Keratinocyte (primary cell): ENCODE measurements around the gene ADRA1B. TPM values are rescaled to one million over a fixed set of nuclear protein-coding genes. Genes with fewer than 3 reads are reported as not detected.

Experiments used
- DNase-seq: peaks from one replicate; pipeline ENCODE4 v3.0.0-alpha.2; 2011; ENCODE audit warnings: low read depth, missing footprints, low spot score
- FAIRE-seq: peaks from 2 replicates; lab custom pipeline; 2011; peaks lifted over from hg19 to GRCh38; lab: Jason Lieb, UNC
- H2AFZ ChIP-seq: 2 replicates; pipeline ENCODE4 v1.6.0; 2012; ENCODE audit warnings: low read length, control low read depth, inconsistent platforms; ENCODE audit not compliant: control insufficient read depth
- H3K27ac ChIP-seq: 2 replicates; pipeline ENCODE4 v1.5.1; 2011; ENCODE audit warnings: low read length; ENCODE audit not compliant: control insufficient read depth, insufficient read depth
- H3K27me3 ChIP-seq: 3 replicates; pipeline ENCODE4 v1.6.0; 2011; ENCODE audit warnings: low read length; ENCODE audit not compliant: control insufficient read depth, insufficient read depth; ENCODE audit errors: extremely low read depth
- H3K36me3 ChIP-seq, 2 experiments: 2 replicates in 1 of 2; 3 replicates in 1 of 2; pipeline ENCODE4 v1.5.1; 2011; ENCODE audit warnings: low read length in 2 of 2, mild to moderate bottlenecking in 1 of 2; ENCODE audit not compliant: control insufficient read depth in 2 of 2, insufficient read depth in 2 of 2; ENCODE audit errors: extremely low read depth in 1 of 2
- H3K4me1 ChIP-seq: 3 replicates; pipeline ENCODE4 v1.5.1; 2011; ENCODE audit warnings: low read length; ENCODE audit not compliant: control insufficient read depth, insufficient read depth; ENCODE audit errors: extremely low read depth
- H3K4me2 ChIP-seq: 3 replicates; pipeline ENCODE4 v1.6.0; 2011; ENCODE audit warnings: low read depth, low read length; ENCODE audit not compliant: control insufficient read depth, insufficient read depth; ENCODE audit errors: extremely low read depth
- H3K4me3 ChIP-seq, 3 experiments: fragments of 200-600 bp in 1 of 3; sonication (generic) in 1 of 3; 2 replicates in 2 of 3; 3 replicates in 1 of 3; pipeline ENCODE4 v1.5.1; 2011 to 2016; ENCODE audit warnings: low read length in 3 of 3, mild to moderate bottlenecking in 3 of 3, control low read depth in 2 of 3, inconsistent platforms in 1 of 3, low read depth in 1 of 3, mixed read lengths in 1 of 3, mixed run types in 1 of 3, moderate library complexity in 1 of 3; ENCODE audit not compliant: control insufficient read depth in 2 of 3, insufficient read depth in 2 of 3; ENCODE audit errors: extremely low read depth in 1 of 3
- H3K79me2 ChIP-seq: 2 replicates; pipeline ENCODE4 v1.6.0; 2012; ENCODE audit warnings: low read length; ENCODE audit not compliant: control insufficient read depth, insufficient read depth
- H3K9ac ChIP-seq: 3 replicates; pipeline ENCODE4 v1.6.0; 2011; ENCODE audit warnings: low read length; ENCODE audit not compliant: control insufficient read depth, insufficient read depth; ENCODE audit errors: extremely low read depth
- H3K9me1 ChIP-seq: 3 replicates; pipeline ENCODE4 v1.6.0; 2011; ENCODE audit warnings: low read length; ENCODE audit not compliant: control insufficient read depth, insufficient read depth; ENCODE audit errors: extremely low read depth
- H3K9me3 ChIP-seq: 2 replicates; pipeline ENCODE4 v1.5.1; 2012; ENCODE audit warnings: low read depth, low read length; ENCODE audit not compliant: control insufficient read depth
- H4K20me1 ChIP-seq: 3 replicates; pipeline ENCODE4 v1.6.0; 2011; ENCODE audit warnings: low read length; ENCODE audit not compliant: control insufficient read depth, insufficient read depth; ENCODE audit errors: extremely low read depth
- CTCF ChIP-seq, 3 experiments: IDR thresholded peaks in 1 of 3; conservative IDR thresholded peaks in 1 of 3; optimal IDR thresholded peaks in 1 of 3; 2 replicates in 2 of 3; 3 replicates in 1 of 3; pipeline versions ENCODE3 to v1.5.1; 2011; ENCODE audit warnings: low read length in 3 of 3, mild to moderate bottlenecking in 3 of 3, moderate library complexity in 2 of 3, control low read depth in 1 of 3, inconsistent platforms in 1 of 3; ENCODE audit not compliant: insufficient read depth in 2 of 3; ENCODE audit errors: extremely low read depth in 1 of 3
- EZH2 ChIP-seq: IDR thresholded peaks from one replicate; pipeline ENCODE4 v1.6.1; 2012; ENCODE audit warnings: inconsistent platforms, mild to moderate bottlenecking, low read length, moderate library complexity
- dilution Hi-C: fragments of 300-500 bp; cut with MboI; formaldehyde crosslinking; loops from one replicate; pipeline ENCODE4 v1.7.0; 2020; ENCODE audit warnings: low sequenced_read_pairs; ENCODE audit not compliant: extremely low pct_ligation_motif_present
- polyA plus RNA-seq, 5 experiments: library from polyadenylated mRNA; depleted of rRNA in 3 of 5; stranded (reverse) in 3 of 5; stranded (forward) in 1 of 5; unstranded in 1 of 5; fragments of >200 nt; gene quantifications; 1 replicate in 1 of 5; 2 replicates in 3 of 5; 3 replicates in 1 of 5; pipeline versions ENCODE4 v1.2.1 to v1.2.3, GENCODE V29; 2011 to 2012; ENCODE audit warnings: missing spikeins in 2 of 5, low read depth in 1 of 5, low replicate concordance in 1 of 5

The ADRA1B gene
- polyA plus RNA-seq, 1 donor (not counting 4 experiments of a cell fraction or from before 2014, with no cell fraction given) = 0.18 TPM

GRCh38 chr5:159904874-159905273, 11.4 kb upstream of the ADRA1B start:
- no peak overlapping the region for H3K4me3 ChIP-seq
- H3K27ac ChIP-seq = peak overlapping the region; percentile 70
- no peaks in the 10 kb centered on the region for H3K9me1 ChIP-seq
- no peaks in the 10 kb centered on the region for H3K9me3 ChIP-seq
- peaks cover 80% of the 10 kb centered on the region for H3K4me1 ChIP-seq
- TF ChIP-seq EZH2 = no peak
- no peak for TF ChIP-seq CTCF (optimal IDR thresholded peaks at IDR 0.05 in 1 of 3, IDR thresholded peaks at IDR 0.05 in 1 of 3, conservative IDR thresholded peaks at IDR 0.05 in 1 of 3; ENCODE audit: extremely low read depth in 1 of 3, insufficient read depth in 2 of 3, low read length in 3 of 3)
- no peaks in the 10 kb centered on the region for H3K27me3 ChIP-seq
- H3K4me2 ChIP-seq = peak overlapping the region; percentile 18
- peak overlapping the region; percentile 9 for H3K9ac ChIP-seq
- FAIRE-seq = no peak
- no peaks in the 10 kb centered on the region for H3K79me2 ChIP-seq
- dilution Hi-C loops = no loop called here
- DNase-seq = no peak
- no peak overlapping the region for H2AFZ ChIP-seq
- no peaks in the 10 kb centered on the region for H3K36me3 ChIP-seq
- no peaks in the 10 kb centered on the region for H4K20me1 ChIP-seq

DNA sequence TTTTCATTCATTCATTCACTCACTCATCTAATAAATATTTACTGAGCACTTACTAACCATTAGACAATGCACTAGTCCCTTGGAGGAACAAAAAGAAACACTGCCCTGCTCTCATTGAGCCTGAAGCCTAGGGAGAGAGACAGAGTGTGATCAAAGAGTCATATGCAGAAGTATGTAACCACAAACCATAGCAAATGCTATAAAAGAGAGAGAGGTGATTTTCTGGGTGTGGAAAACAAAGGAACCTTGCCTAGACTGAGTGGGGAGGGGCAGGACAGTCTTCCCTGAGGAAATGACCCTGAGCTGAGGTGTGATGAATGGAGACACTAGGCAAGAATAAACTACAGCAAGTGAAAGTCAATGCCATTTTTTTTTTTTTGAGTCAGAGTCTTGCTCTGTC, 10.8 kb upstream of the ADRA1B start:
- FAIRE-seq = peak; percentile 100
- peaks cover 74% of the 10 kb centered on the region for H3K4me1 ChIP-seq

More for the DNA sequence above, 10.8 kb upstream of the ADRA1B start:
- Histone ChIP-seq H4K20me1 (no peaks in the 10 kb centered on the region), H3K79me2 (no peaks in the 10 kb centered on the region), H3K36me3 (no peaks in the 10 kb centered on the region), H3K27ac (peak overlapping the region; percentile 70), H3K9me1 (no peaks in the 10 kb centered on the region), H2AFZ (no peak overlapping the region), H3K9me3 (no peaks in the 10 kb centered on the region), H3K4me3 (no peak overlapping the region), H3K27me3 (no peaks in the 10 kb centered on the region), H3K9ac (no peak overlapping the region), H3K4me2 (no peak overlapping the region)
- dilution Hi-C loops = no loop called here
- TF ChIP-seq CTCF (optimal IDR thresholded peaks at IDR 0.05 in 1 of 3, IDR thresholded peaks at IDR 0.05 in 1 of 3, conservative IDR thresholded peaks at IDR 0.05 in 1 of 3; ENCODE audit: extremely low read depth in 1 of 3, insufficient read depth in 2 of 3, low read length in 3 of 3) (no peak), EZH2 (no peak)
- DNase-seq = peak; percentile 98
